Vagina (tissue), 2 donors: ENCODE measurements around the gene CYTH2. TPM values are rescaled to one million over a fixed set of nuclear protein-coding genes. Genes with fewer than 3 reads are reported as not detected.

ENCODE experiments used
- DNase-seq, 2 donors: peaks; one replicate each; pipeline ENCODE4 v3.0.0-alpha.2; 2017; ENCODE audit errors: extremely low spot score in 2 of 2
- H3K27ac ChIP-seq: fragments of 200-600 bp; sonication (generic); one replicate; pipeline ENCODE4 v1.5.1; 2019
- H3K27me3 ChIP-seq: fragments of 200-600 bp; sonication (generic); one replicate; pipeline ENCODE4 v1.5.1; 2019
- H3K36me3 ChIP-seq, 2 donors: fragments of 200-600 bp; sonication (generic); one replicate each; pipeline ENCODE4 v1.5.1; 2017 to 2019
- H3K4me1 ChIP-seq: fragments of 200-600 bp; sonication (generic); one replicate; pipeline ENCODE4 v1.5.1; 2019
- H3K4me3 ChIP-seq, 2 donors: fragments of 200-600 bp; sonication (generic); 1 replicate in 1 of 2; 2 replicates in 1 of 2; pipeline ENCODE4 v1.5.1; 2016 to 2019
- H3K9me3 ChIP-seq: fragments of 200-600 bp; sonication (generic); one replicate; pipeline ENCODE4 v1.5.1; 2019
- CTCF ChIP-seq, 3 experiments: fragments of 450-650 bp in 2 of 3; fragments of 200-600 bp in 1 of 3; sonication (generic) in 1 of 3; IDR thresholded peaks; one replicate each; pipeline ENCODE4 v1.5.1; 2017 to 2019; ENCODE audit warnings: antibody characterized with exemption in 3 of 3, mild to moderate bottlenecking in 2 of 3, moderate library complexity in 2 of 3
- POLR2A ChIP-seq, 2 donors: fragments of 450-650 bp; IDR thresholded peaks; one replicate each; pipeline ENCODE4 v1.6.1; 2017; ENCODE audit warnings: antibody characterized with exemption in 2 of 2, mild to moderate bottlenecking in 2 of 2, moderate library complexity in 2 of 2
- POLR2AphosphoS5 ChIP-seq, 2 donors: sonication (generic); formaldehyde crosslinking; IDR thresholded peaks; one replicate each; pipeline ENCODE4 v1.9.0; 2017; ENCODE audit warnings: antibody characterized with exemption in 2 of 2, mild to moderate bottlenecking in 2 of 2, low read depth in 1 of 2; ENCODE audit not compliant: insufficient read depth in 1 of 2
- intact Hi-C: fragments of 100-400 bp; cut with DNase I; formaldehyde crosslinking; loops from one replicate; pipeline ENCODE4 v1.15.1; 2023
- total RNA-seq: library from RNA; depleted of rRNA; stranded (reverse); fragments of >200 nt; gene quantifications from one replicate; pipeline ENCODE4 v1.2.3, GENCODE V29; 2016

CYTH2 gene
- total RNA-seq, 1 donor from 2014 or later, result 87.2 TPM

DNA sequence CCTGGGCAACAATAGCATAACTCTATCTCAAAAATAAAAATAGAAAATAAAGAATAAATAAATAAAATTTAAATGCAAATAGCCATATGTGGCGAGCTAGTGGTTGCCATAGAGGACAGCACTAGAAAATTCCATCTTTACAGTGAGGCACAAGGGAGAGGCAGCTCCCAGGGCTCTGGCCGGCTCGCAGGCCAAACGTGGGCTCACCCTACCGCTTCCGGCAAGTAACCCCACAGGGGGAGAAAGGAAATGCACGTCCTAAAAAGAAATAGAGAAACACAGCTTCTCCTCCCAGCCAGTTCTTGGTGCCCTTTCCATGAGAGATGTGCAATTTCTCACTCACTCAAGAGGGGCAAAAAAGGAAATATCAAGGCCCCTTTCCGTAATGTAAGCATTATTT lies 35.8 kb upstream of the CYTH2 start:
- TF ChIP-seq POLR2AphosphoS5 (IDR thresholded peaks at IDR 0.05; ENCODE audit: insufficient read depth in 1 of 2, low read depth in 1 of 2) (no peak), CTCF (IDR thresholded peaks at IDR 0.05) (no peak), POLR2A (IDR thresholded peaks at IDR 0.05) (no peak)
- no peak for DNase-seq
- Histone ChIP-seq H3K36me3 (no peaks in the 10 kb centered on the region), H3K9me3 (no peaks in the 10 kb centered on the region), H3K27me3 (no peaks in the 10 kb centered on the region), H3K27ac (no peak overlapping the region), H3K4me3 (no peak overlapping the region), H3K4me1 (no peaks in the 10 kb centered on the region)
- intact Hi-C loops, result no loop called here

- no peak for DNase-seq
- TF ChIP-seq CTCF (IDR thresholded peaks at IDR 0.05) (no peak), POLR2A (IDR thresholded peaks at IDR 0.05) (no peak), POLR2AphosphoS5 (IDR thresholded peaks at IDR 0.05; ENCODE audit: insufficient read depth in 1 of 2, low read depth in 1 of 2) (no peak)
- H3K4me3 ChIP-seq, result no peak overlapping the region
- H3K27ac ChIP-seq, result no peak overlapping the region
- no peaks in the 10 kb centered on the region for H3K27me3 ChIP-seq
- no peaks in the 10 kb centered on the region for H3K4me1 ChIP-seq
- intact Hi-C loops, result no loop called here
- H3K36me3 ChIP-seq, result no peaks in the 10 kb centered on the region
- H3K9me3 ChIP-seq, result no peaks in the 10 kb centered on the region
Measured at GRCh38 chr19:48436586-48436985, 32.6 kb upstream of the CYTH2 start.

DNA sequence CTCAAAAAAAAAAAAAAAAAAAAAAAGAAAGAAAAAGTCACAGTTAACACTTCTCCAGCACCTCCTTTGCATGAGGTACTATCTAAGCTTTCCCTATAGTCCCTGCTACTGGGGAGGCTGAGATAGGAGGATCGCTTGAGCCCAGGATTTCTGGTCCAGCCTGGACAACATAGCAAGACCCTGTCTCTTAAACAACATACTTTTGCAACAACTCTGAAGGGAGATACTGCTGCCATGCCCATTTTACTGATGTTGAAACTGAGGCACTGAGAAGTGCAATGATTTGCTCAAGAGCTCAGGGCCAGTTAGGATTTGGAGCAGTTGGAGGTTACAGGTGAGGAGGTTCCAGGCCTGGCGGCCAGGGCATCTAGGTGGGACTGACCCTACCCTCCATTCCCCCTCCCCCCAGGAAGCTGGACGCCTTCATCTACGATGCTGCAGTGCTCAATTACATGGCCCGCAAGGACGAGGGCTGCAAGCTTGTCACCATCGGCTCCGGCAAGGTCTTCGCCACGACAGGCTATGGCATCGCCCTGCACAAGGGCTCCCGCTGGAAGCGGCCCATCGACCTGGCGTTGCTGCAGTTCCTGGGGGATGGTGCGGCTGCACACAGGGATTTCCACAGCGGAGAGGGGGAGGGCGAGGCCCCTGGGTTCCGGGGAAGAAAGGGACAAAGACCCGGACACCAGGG lies 27.7 kb upstream of the CYTH2 start:
- no peak overlapping the region for H3K4me3 ChIP-seq
- H3K4me1 ChIP-seq, result peaks cover 21% of the 10 kb centered on the region
- no peak for DNase-seq
- TF ChIP-seq POLR2A (IDR thresholded peaks at IDR 0.05) (no peak), POLR2AphosphoS5 (IDR thresholded peaks at IDR 0.05; ENCODE audit: insufficient read depth in 1 of 2, low read depth in 1 of 2) (no peak), CTCF (IDR thresholded peaks at IDR 0.05) (no peak)
- H3K27ac ChIP-seq, result no peak overlapping the region
- H3K36me3 ChIP-seq, result no peaks in the 10 kb centered on the region
- no peaks in the 10 kb centered on the region for H3K27me3 ChIP-seq
- intact Hi-C loops, result no loop called here
- no peaks in the 10 kb centered on the region for H3K9me3 ChIP-seq

GRCh38 chr19:48442116-48443035 lies 26.8 kb upstream of the CYTH2 start:
- H3K4me3 ChIP-seq, result peak overlapping the region in 1 of 2 donors; percentile 41
- DNase-seq, result no peak
- no peak for TF ChIP-seq POLR2A (IDR thresholded peaks at IDR 0.05)
- TF ChIP-seq CTCF (IDR thresholded peaks at IDR 0.05), result no peak
- TF ChIP-seq POLR2AphosphoS5 (IDR thresholded peaks at IDR 0.05; ENCODE audit: insufficient read depth in 1 of 2, low read depth in 1 of 2), result no peak
- H3K36me3 ChIP-seq, result no peaks in the 10 kb centered on the region
- no peaks in the 10 kb centered on the region for H3K27me3 ChIP-seq
- intact Hi-C loops, result no loop called here
- peaks cover 29% of the 10 kb centered on the region for H3K4me1 ChIP-seq
- no peak overlapping the region for H3K27ac ChIP-seq
- no peaks in the 10 kb centered on the region for H3K9me3 ChIP-seq
